M059J (cell line): ENCODE data around the gene CDH4. TPM values are rescaled to one million over a fixed set of nuclear protein-coding genes. Genes with fewer than 3 reads are reported as not detected.
"Not testable (repeated sequence)": the region's sequence is repeated elsewhere in the genome, so short reads cannot be mapped to it uniquely, and the experiment has no call there.

ENCODE experiments used
- DNase-seq: peaks from one replicate; pipeline ENCODE4 v3.0.0-alpha.2; 2012; ENCODE audit warnings: low read depth
- total RNA-seq: library from RNA; depleted of rRNA; stranded (reverse); fragments of >200 nt; shearing (Covaris generic); gene quantifications from 2 replicates; pipeline ENCODE4 v1.2.3, GENCODE V29; 2014

CDH4 gene
- total RNA-seq, 1 experiment from 2014 or later: 7.8 TPM

DNA sequence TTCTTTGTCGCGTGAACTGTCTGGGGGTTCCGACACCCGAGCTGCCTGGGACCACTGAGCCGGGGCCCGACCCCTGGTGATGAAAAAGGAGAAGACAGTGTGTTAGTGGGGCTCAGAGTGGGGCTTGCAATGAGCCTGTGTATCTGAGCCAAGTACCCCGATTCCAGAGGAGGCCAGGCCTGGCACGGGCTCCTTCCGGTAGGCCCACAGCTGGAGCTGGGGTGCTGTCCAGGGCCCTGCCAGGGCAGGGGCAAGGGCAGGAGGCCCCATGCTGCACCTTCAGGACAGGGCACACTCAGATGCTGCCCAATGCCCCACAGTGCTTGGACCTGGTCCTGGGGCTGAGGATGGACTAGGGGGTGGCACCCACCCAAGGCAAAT lies 724.2 kb downstream of the CDH4 start:
- no peak for DNase-seq

DNA sequence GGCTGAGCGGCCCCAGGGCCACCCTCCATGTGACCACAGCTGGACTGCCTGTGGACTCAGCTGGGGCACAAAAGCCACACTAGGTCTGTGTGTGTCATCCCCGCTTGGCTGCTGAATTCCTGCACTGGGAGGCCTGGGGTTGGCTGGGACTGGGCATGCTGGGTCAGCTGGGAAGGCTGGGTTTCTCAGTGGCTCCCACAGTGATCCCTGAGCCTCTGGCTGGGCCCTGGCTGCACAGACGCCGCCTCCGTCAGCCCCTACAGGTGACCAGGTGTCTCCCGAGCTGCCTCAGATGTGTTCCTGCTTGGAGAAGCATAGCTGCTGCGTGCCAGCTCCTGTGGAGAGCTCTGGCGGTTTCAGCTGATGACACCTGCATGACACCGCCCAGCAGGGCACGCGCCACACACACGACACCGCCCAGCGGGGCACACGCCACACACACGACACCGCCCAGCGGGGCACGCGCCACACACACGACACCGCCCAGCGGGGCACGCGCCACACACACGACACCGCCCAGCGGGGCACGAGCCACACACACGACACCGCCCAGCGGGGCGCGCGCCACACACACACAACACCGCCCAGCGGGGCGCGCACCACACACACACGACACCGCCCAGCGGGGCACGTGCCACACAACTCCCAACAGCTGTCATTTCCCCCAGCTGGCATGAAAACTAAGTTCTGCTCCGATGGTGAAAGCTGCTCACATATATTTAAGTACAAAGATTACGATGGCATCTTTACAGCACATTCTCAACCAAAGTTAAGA lies 724.8 kb downstream of the CDH4 start:
- no peak for DNase-seq

DNA sequence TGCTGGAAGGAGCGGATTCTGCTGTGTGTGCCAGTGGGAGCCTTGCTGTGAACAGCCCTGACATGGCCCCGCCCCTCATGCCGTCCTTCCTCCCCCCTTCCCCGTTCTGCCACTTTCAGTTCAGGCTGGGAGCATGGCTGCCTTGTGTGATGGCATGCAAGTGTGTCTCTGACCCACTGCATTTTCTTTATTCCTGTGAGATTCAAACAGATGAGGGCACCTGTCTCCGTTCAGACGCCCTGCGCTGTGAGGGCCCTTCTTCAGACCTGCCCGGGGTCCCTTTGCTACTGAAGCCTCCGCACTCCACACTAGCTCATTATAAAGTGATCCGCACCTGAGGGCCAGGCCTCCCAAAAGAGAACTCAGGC lies 725.3 kb downstream of the CDH4 start:
- no peak for DNase-seq

DNA sequence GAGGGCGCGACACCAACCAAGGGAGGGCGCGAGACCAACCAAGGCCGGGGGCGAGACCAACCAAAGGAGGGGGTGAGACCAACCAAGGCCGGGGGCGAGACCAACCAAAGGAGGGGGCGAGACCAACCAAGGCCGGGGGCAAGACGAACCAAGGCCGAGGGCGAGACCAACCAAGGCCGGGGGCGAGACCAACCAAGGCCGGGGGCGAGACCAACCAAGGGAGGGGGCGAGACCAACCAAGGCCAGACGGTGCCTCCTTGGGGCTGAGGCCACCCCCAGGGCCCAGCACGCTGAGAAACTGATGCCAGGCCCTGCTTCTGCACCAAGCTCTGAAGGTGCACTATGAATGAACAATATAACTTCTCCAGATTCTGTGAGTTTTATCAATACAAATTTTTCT lies 726.4 kb downstream of the CDH4 start:
- DNase-seq: no peak

DNA sequence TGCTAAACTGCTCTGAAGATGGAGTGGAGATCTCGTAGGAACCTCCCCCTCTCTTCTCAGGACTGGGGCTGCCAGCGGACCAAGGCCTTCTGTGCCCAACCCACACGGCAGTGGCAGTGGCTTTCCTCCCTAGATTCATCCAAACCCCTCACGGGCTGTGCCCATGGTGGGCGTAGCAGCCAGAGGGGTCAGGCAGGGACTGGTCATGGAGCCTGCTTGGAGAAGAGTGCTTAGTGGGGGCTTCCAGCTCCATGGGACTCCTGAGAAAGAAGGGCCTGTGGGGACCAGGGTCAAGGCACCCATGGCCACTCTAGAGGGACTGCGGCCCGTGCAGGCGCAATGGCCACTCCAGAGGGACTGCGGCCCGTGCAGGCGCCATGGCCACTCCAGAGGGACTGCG lies 727.0 kb downstream of the CDH4 start:
- no peak for DNase-seq

DNA sequence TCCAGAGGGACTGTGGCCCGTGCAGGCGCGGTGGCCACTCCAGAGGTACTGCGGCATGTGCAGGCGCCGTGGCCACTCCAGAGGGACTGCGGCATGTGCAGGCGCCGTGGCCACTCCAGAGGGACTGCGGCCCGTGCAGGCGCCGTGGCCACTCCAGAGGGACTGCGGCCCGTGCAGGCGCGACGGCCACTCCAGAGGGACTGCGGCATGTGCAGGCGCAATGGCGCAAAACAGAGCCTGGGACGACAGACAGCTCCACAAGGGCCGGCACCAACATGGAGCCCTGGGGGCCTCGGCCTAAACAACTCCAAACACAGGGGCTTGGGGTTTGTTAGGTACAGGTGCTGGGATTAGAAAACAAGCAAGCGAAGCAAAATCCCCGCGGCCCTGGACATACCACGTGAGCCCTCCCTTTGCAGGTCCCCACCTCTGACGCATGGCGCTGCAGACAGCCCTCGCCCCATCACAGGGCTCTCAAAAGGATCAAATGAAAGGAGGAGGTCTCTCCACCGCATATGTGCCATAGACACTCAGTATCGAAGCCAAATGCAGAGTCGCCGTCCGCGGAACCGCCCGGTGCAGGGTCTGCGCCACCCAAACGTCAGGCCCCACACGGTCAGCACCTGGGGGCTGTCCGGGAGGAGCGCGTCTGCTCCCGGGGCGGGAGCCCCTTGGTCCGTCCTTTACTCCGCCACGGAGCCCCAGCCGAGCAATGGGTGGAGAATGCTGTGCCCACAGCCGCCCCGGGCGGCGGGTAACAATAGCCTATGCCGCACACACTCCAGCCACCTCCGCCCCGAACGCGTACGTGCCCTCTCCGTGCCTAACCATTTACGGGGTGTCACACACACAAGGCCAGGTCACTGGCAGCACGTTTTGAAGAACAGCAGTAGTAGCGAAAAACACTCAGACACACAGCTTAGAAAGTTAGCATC lies 727.9 kb downstream of the CDH4 start:
- DNase-seq: no peak

DNA sequence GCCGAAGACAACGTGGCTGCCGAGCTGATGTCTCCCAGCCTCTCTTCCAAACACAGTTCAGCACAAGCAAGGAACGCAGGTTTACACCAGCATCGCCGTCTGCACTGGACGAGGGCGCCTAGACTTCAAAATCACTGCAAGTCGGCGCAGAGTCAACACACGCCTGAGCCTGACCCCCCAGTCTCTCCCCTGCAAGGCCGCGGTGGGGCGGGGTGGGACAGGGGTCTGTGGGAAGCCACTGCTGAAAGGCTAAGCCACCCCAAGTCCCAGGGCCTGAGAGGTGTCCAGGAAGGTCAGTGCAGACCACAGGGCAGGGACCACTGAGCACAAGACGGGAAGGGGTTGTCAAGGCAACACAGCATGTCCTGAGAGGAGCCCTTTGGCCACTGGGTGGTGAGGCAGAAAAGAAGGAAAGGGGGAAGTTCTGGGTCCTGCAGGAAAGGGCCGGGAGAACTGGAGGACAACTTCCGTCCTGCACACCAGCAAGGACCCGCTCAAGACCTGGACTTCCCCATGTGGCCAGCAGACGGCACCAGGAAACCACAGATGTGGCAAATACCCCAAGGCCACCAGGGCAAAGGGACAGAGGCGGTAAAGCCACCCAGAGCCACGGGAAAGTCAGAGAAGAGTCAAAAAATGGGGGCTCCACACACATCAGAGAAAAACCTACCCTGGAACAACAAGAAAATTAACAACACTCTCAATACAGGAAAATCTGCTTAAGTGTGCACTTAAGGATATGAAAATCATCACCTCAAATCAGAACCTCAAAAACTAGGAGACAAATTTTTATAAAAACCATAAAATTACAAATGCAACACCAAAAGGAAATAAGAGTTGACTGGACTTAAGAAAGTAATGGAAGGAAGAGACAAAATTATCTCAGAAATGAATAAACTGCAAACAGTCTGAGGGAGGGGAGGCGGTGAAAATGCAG lies 728.9 kb downstream of the CDH4 start:
- DNase-seq: no peak

DNA sequence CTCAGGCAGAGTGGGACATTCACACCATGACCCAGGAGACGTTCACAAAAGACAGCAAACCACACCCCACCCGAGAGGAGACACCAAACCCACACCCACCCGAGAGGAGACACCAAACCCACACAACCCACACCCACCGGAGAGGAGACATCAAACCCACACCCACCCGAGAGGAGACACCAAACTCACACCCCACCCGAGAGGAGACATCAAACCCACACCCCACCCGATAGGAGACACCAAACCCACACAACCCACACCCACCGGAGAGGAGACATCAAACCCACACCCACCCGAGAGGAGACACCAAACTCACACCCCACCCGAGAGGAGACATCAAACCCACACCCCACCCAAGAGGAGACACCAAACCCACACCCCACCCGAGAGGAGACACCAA lies 729.6 kb downstream of the CDH4 start:
- not testable (repeated sequence) for DNase-seq

DNA sequence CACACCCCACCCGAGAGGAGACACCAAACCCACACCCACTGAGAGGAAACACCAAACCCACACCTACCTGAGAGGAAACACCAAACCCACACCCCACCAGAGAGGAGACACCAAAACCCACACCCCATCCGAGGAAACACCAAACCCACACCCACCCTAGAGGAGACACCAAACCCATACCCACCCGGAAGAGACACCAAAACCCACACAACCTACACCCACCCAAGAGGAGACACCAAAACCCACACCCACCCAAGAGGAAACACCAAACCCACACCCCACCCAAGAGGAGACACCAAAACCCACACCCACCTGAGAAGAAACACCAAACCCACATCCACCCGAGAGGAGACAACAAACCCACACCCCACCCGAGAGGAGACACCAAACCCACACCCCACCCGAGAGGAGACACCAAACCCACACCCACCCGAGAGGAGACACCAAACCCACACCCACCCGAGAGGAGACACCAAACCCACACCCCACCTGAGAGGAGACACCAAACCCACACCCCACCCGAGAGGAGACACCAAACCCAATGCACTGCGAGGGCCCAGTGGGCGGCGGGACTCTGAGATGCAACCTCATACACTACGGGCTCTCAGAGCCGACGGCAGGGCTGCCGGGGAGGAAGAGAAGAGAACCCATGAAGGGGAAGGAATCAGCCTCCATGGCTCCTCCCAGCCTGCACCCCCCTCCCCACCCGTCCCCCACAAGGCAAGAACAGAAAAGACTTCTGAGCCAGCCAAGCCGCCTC lies 730.3 kb downstream of the CDH4 start:
- no peak for DNase-seq

DNA sequence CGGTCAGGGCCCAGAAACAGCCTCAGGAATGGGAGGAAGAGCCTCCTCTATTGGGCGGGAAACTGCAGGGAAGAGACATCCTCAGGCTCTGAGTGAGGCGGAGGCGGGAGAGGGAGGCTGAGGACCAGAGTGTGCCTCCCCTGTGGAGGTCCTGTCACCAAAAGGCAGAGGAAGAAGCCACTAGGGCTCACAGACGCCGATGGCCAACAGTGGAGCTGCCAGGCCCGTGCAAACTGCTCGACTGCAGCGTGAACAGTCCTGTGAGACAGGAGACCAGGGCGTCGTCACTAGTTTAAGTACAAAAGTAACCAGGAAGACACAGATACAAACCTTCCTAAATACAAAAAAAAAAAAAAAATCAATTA lies 730.9 kb downstream of the CDH4 start:
- no peak for DNase-seq

DNA sequence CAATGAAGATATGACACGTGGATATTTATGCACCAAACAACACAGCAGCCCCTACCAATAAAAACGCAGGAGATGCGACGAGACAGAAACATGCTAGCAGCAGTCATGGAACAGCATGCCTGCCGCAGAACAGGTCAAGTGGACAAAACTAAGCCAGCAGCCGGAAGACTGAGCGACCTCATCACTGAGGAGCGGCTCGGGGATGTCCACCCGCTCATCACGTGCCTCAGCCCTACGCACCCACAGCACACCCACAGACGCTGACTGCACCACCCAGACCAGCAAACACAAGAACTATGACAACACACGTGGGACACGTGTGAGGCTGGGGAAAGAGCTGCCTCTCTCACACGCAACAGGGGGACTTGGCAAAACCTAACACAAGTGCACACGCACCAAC lies 731.9 kb downstream of the CDH4 start:
- DNase-seq: no peak

DNA sequence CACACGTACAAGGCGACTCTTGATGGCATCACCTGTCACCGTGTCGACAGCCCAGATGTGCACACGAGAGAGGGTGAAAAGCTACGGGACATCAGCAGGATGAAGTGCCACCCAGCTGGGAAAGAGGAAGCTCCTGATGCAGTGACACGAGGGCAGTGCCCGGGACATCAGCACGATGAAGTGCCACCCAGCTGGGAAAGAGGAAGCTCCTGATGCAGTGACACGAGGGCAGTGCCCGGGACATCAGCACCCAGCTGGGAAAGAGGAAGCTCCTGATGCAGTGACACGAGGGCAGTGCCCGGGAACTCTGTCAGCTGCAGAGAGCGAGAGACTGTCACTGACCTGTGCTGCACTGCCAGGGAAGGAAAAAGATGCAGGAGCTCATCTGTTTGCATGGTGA lies 732.4 kb downstream of the CDH4 start:
- DNase-seq: not testable (repeated sequence)

DNA sequence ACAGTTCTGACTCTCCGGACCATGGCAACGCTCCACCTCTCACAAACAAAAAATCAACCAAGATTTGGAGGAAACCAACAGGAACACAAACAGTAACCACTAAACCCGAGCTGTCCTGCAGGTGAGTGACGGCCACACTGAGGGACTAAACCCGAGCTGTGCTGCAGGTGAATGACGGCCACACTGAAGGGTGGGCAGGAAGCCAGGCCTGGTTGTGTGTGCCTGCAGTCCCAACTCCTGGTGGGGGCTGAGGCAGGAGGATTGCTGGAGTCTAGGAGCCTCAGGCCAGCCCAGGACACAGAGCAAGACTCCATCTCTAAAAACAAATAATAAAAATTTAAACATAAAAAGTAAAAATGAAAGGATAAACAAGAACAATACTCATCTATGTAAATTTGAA lies 733.0 kb downstream of the CDH4 start:
- no peak for DNase-seq

DNA sequence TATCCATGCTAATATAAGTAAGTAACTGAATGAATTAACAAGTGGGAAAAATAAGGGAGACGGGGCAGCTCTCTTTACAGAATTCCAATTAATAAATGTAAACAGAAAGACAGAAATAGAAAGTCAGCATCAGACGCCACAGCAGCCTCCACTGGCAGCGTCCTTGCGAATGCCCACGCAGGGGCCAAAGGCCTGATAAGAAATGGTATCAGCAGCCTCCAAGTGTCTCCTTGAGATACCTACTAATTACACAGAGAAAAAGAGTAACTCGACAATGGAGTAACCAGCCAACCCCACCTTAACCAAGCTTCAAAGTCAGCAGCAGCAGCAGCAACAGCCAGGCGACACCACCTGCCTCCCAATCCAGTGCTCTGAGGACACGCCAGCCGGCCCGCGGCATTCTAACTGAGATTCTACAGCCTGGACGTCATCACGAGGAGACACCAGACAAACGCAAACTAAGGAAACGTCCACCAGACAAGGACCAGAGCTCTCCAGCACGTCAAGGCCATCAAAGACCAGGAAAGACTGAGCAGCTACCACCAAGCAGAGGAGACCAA lies 734.8 kb downstream of the CDH4 start:
- no peak for DNase-seq

DNA sequence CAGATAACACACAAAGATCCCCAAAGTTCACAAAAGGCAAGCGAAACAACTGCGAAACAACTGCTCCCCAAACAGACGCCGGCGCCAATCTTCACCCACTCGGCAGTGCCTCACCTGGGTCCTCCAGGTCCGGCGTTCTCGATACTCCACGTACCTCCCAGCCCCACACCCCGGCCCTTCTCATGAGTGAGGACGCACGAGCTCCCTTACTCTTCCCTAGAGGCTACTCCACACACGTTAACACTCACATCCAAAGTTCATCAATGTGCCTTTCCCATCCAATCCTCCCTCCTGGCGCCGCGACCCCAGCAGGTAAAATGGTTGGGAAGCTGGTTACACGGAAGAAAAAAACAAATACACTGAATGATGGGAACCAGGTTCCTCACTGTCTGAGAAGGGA lies 736.6 kb downstream of the CDH4 start:
- no peak for DNase-seq

DNA sequence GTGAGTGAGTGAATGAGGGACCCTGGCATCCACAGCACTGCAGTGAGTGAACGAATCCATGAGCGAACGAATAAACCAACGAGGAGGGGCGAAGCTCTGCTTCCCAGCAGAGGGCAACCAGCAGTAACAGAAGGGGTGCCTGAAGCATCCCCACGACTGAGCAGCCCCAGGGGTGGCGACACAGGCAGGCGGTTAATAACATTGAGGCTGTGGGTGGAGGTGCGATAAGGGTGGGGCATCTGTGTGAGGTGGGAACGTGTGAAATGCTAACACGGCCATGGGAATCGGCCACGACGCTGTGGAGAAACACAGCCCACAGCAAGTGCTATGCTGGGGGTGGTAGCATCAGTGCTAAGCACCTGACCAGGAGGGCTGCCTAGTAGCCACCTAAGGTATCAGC lies 737.7 kb downstream of the CDH4 start:
- no peak for DNase-seq
